ENCODE results near the gene TMUB1.

DNA sequence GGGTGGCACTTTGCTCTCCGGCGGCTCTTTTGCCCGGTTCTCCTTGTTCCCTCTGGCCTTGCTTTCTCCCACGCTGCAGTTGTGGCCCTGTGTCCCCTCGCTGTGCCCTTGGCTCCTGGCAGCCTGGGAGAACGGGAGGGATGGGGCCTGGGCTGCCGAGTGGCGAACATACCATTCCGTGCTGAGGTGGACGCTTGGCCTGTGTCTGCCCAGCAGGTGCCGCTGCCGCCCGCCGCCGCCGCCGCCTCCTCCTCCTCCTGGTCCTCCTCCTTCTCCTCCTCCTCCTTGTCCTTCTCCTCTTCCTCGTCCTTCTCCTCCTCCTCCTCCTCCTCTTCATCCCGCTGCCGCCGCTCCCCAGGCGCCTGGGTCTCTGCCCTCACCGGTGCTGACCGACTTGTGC is 39.0 kb upstream of the TMUB1 start:
- TF ChIP-seq CTCF (IDR thresholded peaks at IDR 0.05), result peak in 2 of 7 experiments; percentile 6 to 16
- TF ChIP-seq POLR2A (IDR thresholded peaks at IDR 0.05), result no peak
- no peak for TF ChIP-seq POLR2AphosphoS5 (IDR thresholded peaks at IDR 0.05)
